Suprapubic skin (tissue), 3 donors: ENCODE data around the gene BCAM.

Experiments
- POLR2AphosphoS5 ChIP-seq, 3 donors: sonication (generic); formaldehyde crosslinking; IDR thresholded peaks; one replicate each; pipeline ENCODE4 v1.6.1; 2017; ENCODE audit warnings: antibody characterized with exemption in 3 of 3
- TF ChIP-seq, protein P1 (sequence below), 2 donors: fragments of 200-600 bp in 1 of 2; fragments of 450-650 bp in 1 of 2; sonication (generic) in 1 of 2; IDR thresholded peaks; one replicate each; pipeline ENCODE4 v1.5.1; 2016 to 2019; ENCODE audit warnings: antibody characterized with exemption in 2 of 2, mild to moderate bottlenecking in 1 of 2, moderate library complexity in 1 of 2

GRCh38 chr19:44848036-44848811 is 39.3 kb downstream of the BCAM start:
- TF ChIP-seq, protein P1, sequence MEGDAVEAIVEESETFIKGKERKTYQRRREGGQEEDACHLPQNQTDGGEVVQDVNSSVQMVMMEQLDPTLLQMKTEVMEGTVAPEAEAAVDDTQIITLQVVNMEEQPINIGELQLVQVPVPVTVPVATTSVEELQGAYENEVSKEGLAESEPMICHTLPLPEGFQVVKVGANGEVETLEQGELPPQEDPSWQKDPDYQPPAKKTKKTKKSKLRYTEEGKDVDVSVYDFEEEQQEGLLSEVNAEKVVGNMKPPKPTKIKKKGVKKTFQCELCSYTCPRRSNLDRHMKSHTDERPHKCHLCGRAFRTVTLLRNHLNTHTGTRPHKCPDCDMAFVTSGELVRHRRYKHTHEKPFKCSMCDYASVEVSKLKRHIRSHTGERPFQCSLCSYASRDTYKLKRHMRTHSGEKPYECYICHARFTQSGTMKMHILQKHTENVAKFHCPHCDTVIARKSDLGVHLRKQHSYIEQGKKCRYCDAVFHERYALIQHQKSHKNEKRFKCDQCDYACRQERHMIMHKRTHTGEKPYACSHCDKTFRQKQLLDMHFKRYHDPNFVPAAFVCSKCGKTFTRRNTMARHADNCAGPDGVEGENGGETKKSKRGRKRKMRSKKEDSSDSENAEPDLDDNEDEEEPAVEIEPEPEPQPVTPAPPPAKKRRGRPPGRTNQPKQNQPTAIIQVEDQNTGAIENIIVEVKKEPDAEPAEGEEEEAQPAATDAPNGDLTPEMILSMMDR (IDR thresholded peaks at IDR 0.05) = no peak
- TF ChIP-seq POLR2AphosphoS5 (IDR thresholded peaks at IDR 0.05) = no peak
